Cardiac muscle cell (in vitro differentiated cells and primary cell): Measurements from ENCODE around the gene DHRSX. TPM values are rescaled to one million over a fixed set of nuclear protein-coding genes. Genes with fewer than 3 reads are reported as not detected.
"Not testable (repeated sequence)": the region's sequence is repeated elsewhere in the genome, so short reads cannot be mapped to it uniquely, and the experiment has no call there.

Experiments
- DNase-seq, 2 donors: peaks; one replicate each; pipeline versions ENCODE4 v3.0.0 to v3.0.0-alpha.2; 2010 to 2017; ENCODE audit warnings: low read depth in 1 of 2, low spot score in 1 of 2
- H3K27ac ChIP-seq: fragments of 200-600 bp; sonication (generic); 2 replicates; pipeline ENCODE4 v1.5.1; 2016
- H3K27me3 ChIP-seq: fragments of 200-600 bp; sonication (generic); 2 replicates; pipeline ENCODE4 v1.6.0; 2016; ENCODE audit warnings: control low read depth
- H3K36me3 ChIP-seq: fragments of 200-600 bp; sonication (generic); 2 replicates; pipeline ENCODE4 v1.5.1; 2016; ENCODE audit warnings: control low read depth
- H3K4me1 ChIP-seq: fragments of 200-600 bp; sonication (generic); 2 replicates; pipeline ENCODE4 v1.8.1; 2017; ENCODE audit warnings: low read depth, mild to moderate bottlenecking, mixed run types
- H3K4me3 ChIP-seq: fragments of 200-600 bp; sonication (generic); 2 replicates; pipeline ENCODE4 v1.5.1; 2016; ENCODE audit warnings: mild to moderate bottlenecking
- H3K9me3 ChIP-seq: fragments of 200-600 bp; sonication (generic); 2 replicates; pipeline ENCODE4 v1.5.1; 2017; ENCODE audit warnings: low read depth, mild to moderate bottlenecking, control low read depth
- CTCF ChIP-seq: IDR thresholded peaks from 2 replicates; pipeline ENCODE4 v1.5.1; 2012; ENCODE audit warnings: low read depth, mild to moderate bottlenecking, low read length
- polyA plus RNA-seq: library from polyadenylated mRNA; unstranded; fragments of >200 nt; fragmentation: Nextera tagmentation; extraction: Ambion mirVana; gene quantifications from 2 replicates; pipeline ENCODE4 v1.2.1, GENCODE V29; 2016
- total RNA-seq: library from RNA; depleted of rRNA; stranded (reverse); fragments of >200 nt; gene quantifications from 2 replicates; pipeline ENCODE4 v1.2.3, GENCODE V29; 2016

The DHRSX gene
- total and polyA plus RNA-seq, 2 experiments from 2014 or later: 20.4 to 33.4 TPM

GRCh38 chrX:2479420-2479780 lies 21.4 kb downstream of the DHRSX start:
- no peak for TF ChIP-seq CTCF
- DNase-seq: no peak
- H3K4me1 ChIP-seq: peaks cover 5% of the 10 kb centered on the region
- no peaks in the 10 kb centered on the region for H3K36me3 ChIP-seq
- H3K9me3 ChIP-seq: no peaks in the 10 kb centered on the region
- H3K4me3 ChIP-seq: no peak overlapping the region
- no peaks in the 10 kb centered on the region for H3K27me3 ChIP-seq
- no peak overlapping the region for H3K27ac ChIP-seq

GRCh38 chrX:2478546-2479419 lies 22.0 kb downstream of the DHRSX start:
- TF ChIP-seq CTCF: no peak
- no peaks in the 10 kb centered on the region for H3K36me3 ChIP-seq
- no peak overlapping the region for H3K4me3 ChIP-seq
- no peaks in the 10 kb centered on the region for H3K27me3 ChIP-seq
- no peak overlapping the region for H3K27ac ChIP-seq
- no peaks in the 10 kb centered on the region for H3K9me3 ChIP-seq
- no peaks in the 10 kb centered on the region for H3K4me1 ChIP-seq
- DNase-seq: no peak

DNA sequence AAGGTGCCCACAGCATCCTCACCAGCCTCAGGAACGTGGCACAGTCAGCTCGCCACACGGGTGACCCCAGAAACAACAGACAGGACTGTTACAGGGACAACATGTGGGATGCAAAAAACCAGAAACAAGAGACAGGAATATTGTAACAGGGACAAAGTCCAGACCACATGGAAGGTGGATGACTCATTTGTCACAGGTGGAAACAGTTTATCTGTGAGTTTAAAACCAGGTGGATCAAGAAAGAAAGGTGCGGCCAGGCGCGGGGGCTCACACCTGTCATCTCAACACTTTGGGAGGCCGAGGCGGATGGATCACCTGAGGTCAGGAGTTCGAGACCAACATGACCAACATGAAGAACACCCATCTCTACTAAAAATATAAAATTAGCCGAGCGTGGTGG lies 23.5 kb downstream of the DHRSX start:
- not testable (repeated sequence) for H3K36me3 ChIP-seq, DNase-seq, H3K27me3 ChIP-seq, H3K4me3 ChIP-seq, H3K27ac ChIP-seq, H3K4me1 ChIP-seq, H3K9me3 ChIP-seq

DNA sequence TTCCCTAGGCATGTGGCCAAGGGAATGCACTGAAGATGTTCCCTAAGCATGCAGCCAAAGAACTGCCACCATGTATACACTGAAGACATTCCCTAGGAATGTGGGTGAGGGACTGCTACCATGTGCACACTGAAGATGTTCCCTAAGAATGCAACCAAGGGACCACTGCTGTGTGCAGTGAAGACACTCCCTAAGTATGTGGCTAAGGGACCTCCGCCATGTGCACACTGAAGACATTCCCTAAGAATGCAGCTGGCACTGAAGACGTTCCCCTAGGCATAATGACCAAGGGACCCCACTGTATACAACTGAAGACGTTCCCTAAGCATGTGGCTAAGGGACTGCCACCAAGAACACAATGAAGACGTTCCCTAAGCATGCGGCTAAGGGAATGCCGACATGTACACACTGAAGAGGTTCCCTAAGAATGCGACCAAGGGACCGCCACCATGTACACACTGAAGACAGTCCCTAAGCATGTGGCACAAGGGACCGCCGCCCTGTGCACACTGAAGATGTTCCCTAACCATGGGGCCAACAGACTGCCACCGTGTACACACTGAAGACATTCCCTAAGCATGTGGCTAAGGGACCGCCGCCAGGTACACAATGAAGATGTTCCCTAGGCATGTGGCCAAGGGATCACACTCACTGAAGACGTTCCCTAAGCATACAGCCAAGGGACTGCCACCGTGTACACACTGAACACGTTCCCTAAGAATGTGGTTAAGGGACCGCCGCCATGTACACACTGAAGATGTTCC lies 25.6 kb downstream of the DHRSX start:
- no peak overlapping the region for H3K27ac ChIP-seq
- DNase-seq: no peak

DNA sequence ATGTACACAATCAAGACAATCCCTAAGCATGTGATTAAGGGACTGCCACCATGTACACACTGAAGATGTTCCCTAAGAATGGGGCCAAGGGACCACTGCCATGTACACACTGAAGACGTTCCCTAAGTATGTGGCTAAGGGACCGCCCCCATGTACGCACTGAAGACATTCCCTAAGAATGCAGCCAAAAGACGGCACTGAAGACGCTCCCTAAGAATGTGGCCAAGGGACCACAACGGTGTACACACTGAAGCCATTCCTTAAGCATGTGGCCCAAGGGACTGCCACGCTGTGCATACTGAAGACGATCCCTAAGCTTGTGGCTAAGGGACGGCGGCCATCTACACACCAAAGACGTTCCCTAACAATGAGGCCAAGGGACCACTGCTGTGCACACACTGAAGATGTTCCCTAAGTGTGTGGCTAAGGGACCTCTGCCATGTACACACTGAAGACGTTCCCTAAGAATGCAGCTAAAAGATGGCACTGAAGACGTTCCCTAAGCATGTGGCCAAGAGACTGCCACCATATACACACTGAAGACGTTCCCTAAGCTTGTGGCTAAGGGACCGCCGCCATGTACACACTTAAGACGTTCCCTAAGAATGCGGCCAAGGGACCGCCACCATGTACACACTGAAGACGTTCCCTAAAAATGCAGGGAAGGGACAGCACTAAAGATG lies 26.4 kb downstream of the DHRSX start:
- Histone ChIP-seq H3K4me1 (no peaks in the 10 kb centered on the region), H3K27me3 (no peaks in the 10 kb centered on the region), H3K4me3 (no peak overlapping the region), H3K36me3 (no peaks in the 10 kb centered on the region), H3K27ac (no peak overlapping the region), H3K9me3 (no peaks in the 10 kb centered on the region)
- TF ChIP-seq CTCF: no peak
- DNase-seq: no peak

More for the DNA sequence above, 25.6 kb downstream of the DHRSX start:
- no peaks in the 10 kb centered on the region for H3K27me3 ChIP-seq
- no peak for TF ChIP-seq CTCF
- no peaks in the 10 kb centered on the region for H3K4me1 ChIP-seq
- H3K4me3 ChIP-seq: no peak overlapping the region
- H3K9me3 ChIP-seq: no peaks in the 10 kb centered on the region
- no peaks in the 10 kb centered on the region for H3K36me3 ChIP-seq

GRCh38 chrX:2473064-2473463 lies 27.7 kb downstream of the DHRSX start:
- not testable (repeated sequence) for H3K4me1 ChIP-seq, H3K9me3 ChIP-seq, H3K36me3 ChIP-seq, DNase-seq, H3K27ac ChIP-seq, H3K4me3 ChIP-seq, H3K27me3 ChIP-seq
